Subcutaneous abdominal adipose tissue (tissue), 5 donors: ENCODE results near the gene RAPGEF5.
A peak's percentile ranks its signal among the peaks of the same experiment; 100 is the strongest.

ENCODE experiments used
- H3K27ac ChIP-seq: one replicate; pipeline ENCODE4 v1.7.0; 2013; ENCODE audit warnings: low read depth, mild to moderate bottlenecking, inconsistent platforms, low read length, moderate library complexity
- H3K27me3 ChIP-seq, 5 donors: one replicate each; pipeline ENCODE4 v1.7.0; 2013; ENCODE audit warnings: low read length in 5 of 5, inconsistent platforms in 1 of 5; ENCODE audit not compliant: control insufficient read depth in 5 of 5, insufficient read depth in 4 of 5
- H3K36me3 ChIP-seq, 5 donors: one replicate each; pipeline ENCODE4 v1.7.0; 2013; ENCODE audit warnings: low read length in 5 of 5; ENCODE audit not compliant: control insufficient read depth in 5 of 5, insufficient read depth in 5 of 5
- H3K4me1 ChIP-seq, 5 donors: one replicate each; pipeline ENCODE4 v1.7.0; 2013; ENCODE audit warnings: low read length in 5 of 5, mild to moderate bottlenecking in 3 of 5, moderate library complexity in 1 of 5; ENCODE audit not compliant: control insufficient read depth in 5 of 5, insufficient read depth in 5 of 5
- H3K4me3 ChIP-seq, 5 donors: one replicate each; pipeline ENCODE4 v1.7.0; 2013; ENCODE audit warnings: low read length in 5 of 5, low read depth in 1 of 5
- H3K9ac ChIP-seq, 5 donors: one replicate each; pipeline ENCODE4 v1.7.0; 2013; ENCODE audit warnings: low read length in 5 of 5, mild to moderate bottlenecking in 4 of 5, moderate library complexity in 3 of 5
- H3K9me3 ChIP-seq, 5 donors: one replicate each; pipeline ENCODE4 v1.7.0; 2013; ENCODE audit warnings: low read length in 5 of 5; ENCODE audit not compliant: control insufficient read depth in 5 of 5
- donor health status: healthy.
- donor health status: healthy.
- donor health status: healthy.
- donor health status: healthy.
- donor health status: healthy.

The RAPGEF5 gene

GRCh38 chr7:22127835-22128527 lies 229.0 kb downstream of the RAPGEF5 start:
- H3K36me3 ChIP-seq: peaks cover 0 to 9% (median 0%) of the 10 kb centered on the region in 5 donors
- H3K9me3 ChIP-seq: no peaks in the 10 kb centered on the region
- no peak overlapping the region for H3K4me3 ChIP-seq
- no peak overlapping the region for H3K9ac ChIP-seq
- H3K27ac ChIP-seq: peak overlapping the region; percentile 47
- H3K4me1 ChIP-seq: peaks cover 0 to 33% (median 0%) of the 10 kb centered on the region in 5 donors
- H3K27me3 ChIP-seq: peaks cover 0 to 9% (median 0%) of the 10 kb centered on the region in 5 donors

GRCh38 chr7:22125436-22125835 lies 231.5 kb downstream of the RAPGEF5 start:
- peaks cover 0 to 48% (median 5%) of the 10 kb centered on the region in 5 donors for H3K4me1 ChIP-seq
- H3K9ac ChIP-seq: no peak overlapping the region
- no peak overlapping the region for H3K4me3 ChIP-seq
- H3K9me3 ChIP-seq: no peaks in the 10 kb centered on the region
- H3K27ac ChIP-seq: no peak overlapping the region
- peaks cover 0 to 9% (median 0%) of the 10 kb centered on the region in 5 donors for H3K36me3 ChIP-seq
- H3K27me3 ChIP-seq: peaks cover 0 to 9% (median 0%) of the 10 kb centered on the region in 5 donors

DNA sequence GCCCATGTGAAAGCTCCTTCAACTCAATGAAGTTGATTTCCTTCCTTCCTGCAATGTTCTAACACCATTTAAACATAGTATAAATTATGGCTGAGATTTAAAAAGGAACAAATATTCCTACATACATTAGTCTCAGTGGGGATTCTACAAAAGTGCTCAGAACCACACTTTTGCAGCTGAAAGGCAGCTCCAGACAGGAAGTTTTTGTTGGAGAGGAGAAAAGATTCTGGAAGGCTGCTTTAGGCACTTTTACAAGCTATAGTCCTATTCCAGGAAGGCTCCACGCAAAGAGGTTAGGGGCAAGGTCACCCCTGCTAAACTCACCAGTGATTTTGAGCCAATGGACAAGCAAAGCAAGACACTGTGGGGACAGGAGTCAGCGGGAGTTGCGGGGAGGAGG lies 232.0 kb downstream of the RAPGEF5 start:
- H3K9me3 ChIP-seq: no peaks in the 10 kb centered on the region
- H3K27me3 ChIP-seq: peaks cover 0 to 9% (median 0%) of the 10 kb centered on the region in 5 donors
- peaks cover 0 to 6% (median 0%) of the 10 kb centered on the region in 5 donors for H3K36me3 ChIP-seq
- H3K27ac ChIP-seq: no peak overlapping the region
- H3K4me3 ChIP-seq: no peak overlapping the region
- H3K4me1 ChIP-seq: peaks cover 0 to 48% (median 5%) of the 10 kb centered on the region in 5 donors
- no peak overlapping the region for H3K9ac ChIP-seq

DNA sequence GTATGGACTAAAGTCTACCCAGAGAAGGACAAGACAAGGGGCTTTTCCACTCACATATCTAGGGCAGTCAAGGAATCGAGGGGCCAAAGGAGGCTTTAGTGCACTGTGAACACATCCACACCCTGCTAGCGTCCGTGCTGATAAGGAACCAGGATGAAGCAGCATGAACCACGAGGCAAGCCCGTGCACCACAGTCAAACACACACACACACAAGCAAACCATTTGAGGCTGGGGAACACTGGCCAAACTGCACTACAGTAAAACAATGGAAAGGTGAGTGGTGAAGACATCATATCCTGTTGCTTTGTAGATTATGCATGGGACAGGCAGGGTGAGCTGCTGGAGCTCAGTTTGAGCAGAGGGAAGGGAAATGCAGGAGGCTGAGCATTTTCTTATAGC lies 233.8 kb downstream of the RAPGEF5 start:
- H3K4me1 ChIP-seq: peaks cover 0 to 38% (median 5%) of the 10 kb centered on the region in 5 donors
- H3K4me3 ChIP-seq: no peak overlapping the region
- peaks cover 0 to 9% (median 0%) of the 10 kb centered on the region in 5 donors for H3K27me3 ChIP-seq
- H3K9me3 ChIP-seq: no peaks in the 10 kb centered on the region
- H3K9ac ChIP-seq: no peak overlapping the region
- H3K27ac ChIP-seq: peak overlapping the region; percentile 28
- H3K36me3 ChIP-seq: peaks cover 0 to 9% (median 4%) of the 10 kb centered on the region in 5 donors

DNA sequence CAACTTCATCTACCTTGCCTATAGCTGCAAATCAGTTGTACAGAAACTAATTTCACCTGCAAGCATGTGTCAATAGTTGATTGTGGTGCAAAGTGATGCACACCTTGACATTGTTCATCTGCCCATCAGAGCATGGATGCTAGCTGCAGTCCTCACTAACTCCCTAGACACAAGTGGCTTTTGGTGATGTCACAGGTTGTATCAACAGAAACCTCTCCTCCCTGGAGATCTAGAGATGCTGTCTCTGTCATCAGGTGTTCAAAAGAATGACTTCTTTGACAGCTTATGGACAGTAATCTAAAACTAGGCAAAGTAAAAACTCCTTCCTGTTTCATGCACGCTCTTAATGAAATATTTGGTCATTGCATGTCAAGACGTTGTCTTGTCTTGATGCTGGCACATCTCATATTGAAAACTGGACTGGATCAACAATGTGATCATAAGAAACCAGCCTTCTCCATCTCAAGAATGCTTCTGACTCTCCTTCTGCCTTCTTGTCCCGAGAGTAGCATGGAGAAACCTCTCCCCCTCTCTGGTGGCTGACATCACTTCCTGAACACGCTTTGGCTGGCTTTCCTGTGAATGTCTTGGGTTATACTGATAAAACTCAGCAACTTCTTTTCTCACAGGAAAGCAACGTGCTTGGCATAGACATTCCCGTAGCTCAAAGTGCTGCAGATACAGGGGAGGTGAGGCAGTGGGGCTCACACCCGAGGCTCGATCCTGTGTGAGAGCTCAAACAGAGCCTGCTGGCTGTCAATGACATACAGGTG lies 235.1 kb downstream of the RAPGEF5 start:
- no peak overlapping the region for H3K9ac ChIP-seq
- no peaks in the 10 kb centered on the region for H3K9me3 ChIP-seq
- H3K27ac ChIP-seq: peak overlapping the region; percentile 28
- H3K4me3 ChIP-seq: no peak overlapping the region
- H3K4me1 ChIP-seq: peaks cover 0 to 33% (median 5%) of the 10 kb centered on the region in 5 donors
- H3K36me3 ChIP-seq: peaks cover 0 to 10% (median 4%) of the 10 kb centered on the region in 5 donors
- peaks cover 0 to 6% (median 0%) of the 10 kb centered on the region in 5 donors for H3K27me3 ChIP-seq

GRCh38 chr7:22120391-22121053 lies 236.4 kb downstream of the RAPGEF5 start:
- Histone ChIP-seq H3K27me3 (peaks cover 0 to 6% (median 0%) of the 10 kb centered on the region in 5 donors), H3K9ac (no peak overlapping the region), H3K9me3 (no peaks in the 10 kb centered on the region), H3K27ac (no peak overlapping the region), H3K36me3 (peaks cover 0 to 11% (median 4%) of the 10 kb centered on the region in 5 donors), H3K4me3 (no peak overlapping the region), H3K4me1 (peaks cover 0 to 31% (median 5%) of the 10 kb centered on the region in 5 donors)

DNA sequence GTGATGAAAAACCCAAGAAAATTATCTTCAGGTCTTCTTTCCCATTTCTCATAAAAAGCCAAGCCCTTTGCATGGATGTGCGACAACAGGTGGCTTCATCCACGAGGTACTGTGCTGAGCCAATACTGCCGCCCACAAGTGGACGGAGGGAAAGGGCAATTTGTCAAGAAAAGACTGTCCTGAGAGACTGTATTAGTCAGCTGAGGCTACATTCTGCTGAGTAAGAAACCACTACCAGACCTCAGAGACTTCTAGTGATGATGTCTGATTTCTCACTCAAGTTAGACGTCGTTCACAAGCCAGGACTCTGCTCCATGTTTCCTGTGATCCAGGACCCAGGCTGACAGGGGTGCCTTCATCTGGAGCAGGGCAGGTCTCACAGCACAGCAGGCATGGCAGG lies 239.7 kb downstream of the RAPGEF5 start:
- peaks cover 0 to 8% (median 4%) of the 10 kb centered on the region in 5 donors for H3K36me3 ChIP-seq
- H3K9me3 ChIP-seq: no peaks in the 10 kb centered on the region
- H3K4me1 ChIP-seq: peaks cover 0 to 14% (median 4%) of the 10 kb centered on the region in 5 donors
- H3K4me3 ChIP-seq: no peak overlapping the region
- H3K27ac ChIP-seq: no peak overlapping the region
- peaks cover 0 to 2% (median 0%) of the 10 kb centered on the region in 5 donors for H3K27me3 ChIP-seq
- H3K9ac ChIP-seq: no peak overlapping the region

DNA sequence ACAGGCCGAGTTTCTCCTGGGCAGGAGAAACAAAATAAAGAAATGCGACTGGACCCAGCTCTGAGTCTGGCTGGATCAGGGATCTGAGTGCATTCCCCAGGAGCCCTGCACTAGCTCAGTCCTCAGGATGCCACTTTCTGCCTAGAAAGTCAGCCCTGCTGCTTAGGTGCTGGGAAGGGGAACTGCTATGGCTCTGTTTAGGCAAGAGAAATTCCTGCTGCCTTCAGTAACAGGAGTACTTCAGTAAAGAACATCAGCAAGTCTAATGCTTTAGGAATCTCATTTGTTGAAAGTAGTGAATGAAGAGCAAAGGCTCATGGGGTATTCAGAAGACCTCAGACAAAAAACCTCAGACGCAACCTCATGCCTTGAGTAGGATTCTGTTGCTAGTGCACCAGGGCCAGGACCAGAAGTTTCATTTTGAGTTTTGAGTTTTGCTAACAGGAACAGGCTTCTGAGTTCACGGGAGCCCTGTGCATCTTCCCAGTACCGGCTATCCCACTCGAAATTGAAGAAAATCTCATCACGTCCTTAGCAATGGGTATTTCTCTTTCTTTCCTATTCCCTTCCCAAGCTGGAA lies 240.4 kb downstream of the RAPGEF5 start:
- Histone ChIP-seq H3K9me3 (no peaks in the 10 kb centered on the region), H3K27me3 (no peaks in the 10 kb centered on the region), H3K9ac (no peak overlapping the region), H3K4me3 (no peak overlapping the region), H3K36me3 (peaks cover 0 to 8% (median 4%) of the 10 kb centered on the region in 5 donors), H3K4me1 (peaks cover 0 to 13% (median 0%) of the 10 kb centered on the region in 5 donors), H3K27ac (no peak overlapping the region)

GRCh38 chr7:22115689-22116088 lies 241.3 kb downstream of the RAPGEF5 start:
- Histone ChIP-seq H3K27me3 (no peaks in the 10 kb centered on the region), H3K9me3 (no peaks in the 10 kb centered on the region), H3K36me3 (peaks cover 0 to 6% (median 4%) of the 10 kb centered on the region in 5 donors), H3K9ac (no peak overlapping the region), H3K4me1 (peaks cover 0 to 14% (median 0%) of the 10 kb centered on the region in 5 donors), H3K4me3 (no peak overlapping the region), H3K27ac (peak overlapping the region; percentile 35)
